ENCODE results near the gene UGT1A5. TPM values are rescaled to one million over a fixed set of nuclear protein-coding genes. Genes with fewer than 3 reads are reported as not detected.
"Not testable (repeated sequence)": the region's sequence is repeated elsewhere in the genome, so short reads cannot be mapped to it uniquely, and the experiment has no call there.

The UGT1A5 gene
- total RNA-seq, 2 donors from 2014 or later = 0.41 TPM; not detected in 1

DNA sequence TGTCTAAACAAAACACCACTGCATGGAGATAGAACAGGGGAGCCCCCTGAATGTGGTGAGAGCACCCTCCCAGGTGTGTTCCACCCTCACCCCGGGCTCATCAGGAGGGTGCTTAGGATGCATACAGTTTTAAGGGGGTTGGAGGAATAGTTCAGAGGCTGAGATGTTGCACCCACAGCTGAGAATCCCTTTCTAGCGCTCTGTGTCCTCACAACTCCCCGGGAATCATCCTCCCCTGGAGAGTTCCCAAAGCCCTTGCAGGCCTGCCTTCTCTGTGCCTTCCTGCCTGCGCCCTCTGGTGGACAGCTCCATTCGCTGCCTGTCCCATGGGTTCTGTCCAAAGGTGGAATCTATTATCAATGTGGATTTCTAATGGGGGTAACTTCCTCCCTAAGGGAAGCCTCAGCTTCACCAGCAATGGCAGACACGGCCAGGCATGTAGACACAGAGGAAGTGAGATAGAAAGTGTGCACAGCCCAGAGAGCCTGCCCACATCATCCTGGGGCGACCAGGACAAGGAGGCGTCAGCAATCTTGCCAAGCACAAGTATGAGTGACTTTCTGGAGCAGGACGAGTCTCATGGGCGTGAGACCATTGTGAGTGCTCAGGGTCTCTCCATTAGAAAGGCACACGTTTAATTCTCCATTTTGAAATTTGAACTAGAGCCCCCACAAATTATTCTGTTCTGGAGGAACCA, 1.2 kb upstream of the UGT1A5 start:
- WGBS = 37% methylated on average over 11 of the region's 11 CpGs

GRCh38 chr2:233713262-233713615, 532 bp downstream of the UGT1A5 start:
- H3K4me1 ChIP-seq (replicated peaks) = no peaks in the 10 kb centered on the region
- no peaks in the 10 kb centered on the region for H3K9me3 ChIP-seq
- no peaks in the 10 kb centered on the region for H3K27me3 ChIP-seq (replicated peaks; ENCODE audit: insufficient read depth)
- H3K36me3 ChIP-seq = no peaks in the 10 kb centered on the region
- H3K4me3 ChIP-seq = no peak overlapping the region
- TF ChIP-seq POLR2AphosphoS5 (IDR thresholded peaks at IDR 0.05) (no peak), POLR2A (IDR thresholded peaks at IDR 0.05) (no peak)
- TF ChIP-seq, protein P1, sequence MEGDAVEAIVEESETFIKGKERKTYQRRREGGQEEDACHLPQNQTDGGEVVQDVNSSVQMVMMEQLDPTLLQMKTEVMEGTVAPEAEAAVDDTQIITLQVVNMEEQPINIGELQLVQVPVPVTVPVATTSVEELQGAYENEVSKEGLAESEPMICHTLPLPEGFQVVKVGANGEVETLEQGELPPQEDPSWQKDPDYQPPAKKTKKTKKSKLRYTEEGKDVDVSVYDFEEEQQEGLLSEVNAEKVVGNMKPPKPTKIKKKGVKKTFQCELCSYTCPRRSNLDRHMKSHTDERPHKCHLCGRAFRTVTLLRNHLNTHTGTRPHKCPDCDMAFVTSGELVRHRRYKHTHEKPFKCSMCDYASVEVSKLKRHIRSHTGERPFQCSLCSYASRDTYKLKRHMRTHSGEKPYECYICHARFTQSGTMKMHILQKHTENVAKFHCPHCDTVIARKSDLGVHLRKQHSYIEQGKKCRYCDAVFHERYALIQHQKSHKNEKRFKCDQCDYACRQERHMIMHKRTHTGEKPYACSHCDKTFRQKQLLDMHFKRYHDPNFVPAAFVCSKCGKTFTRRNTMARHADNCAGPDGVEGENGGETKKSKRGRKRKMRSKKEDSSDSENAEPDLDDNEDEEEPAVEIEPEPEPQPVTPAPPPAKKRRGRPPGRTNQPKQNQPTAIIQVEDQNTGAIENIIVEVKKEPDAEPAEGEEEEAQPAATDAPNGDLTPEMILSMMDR (IDR thresholded peaks at IDR 0.05) = no peak
- no peak overlapping the region for H3K27ac ChIP-seq
- DNase-seq (ENCODE audit: low spot score) = no peak
- WGBS = 72% methylated on average over 7 of the region's 7 CpGs
- intact Hi-C loops (cut with DNase I) = no loop called here

More for the DNA sequence above, 1.2 kb upstream of the UGT1A5 start:
- Histone ChIP-seq H3K27me3 (replicated peaks; ENCODE audit: insufficient read depth) (no peaks in the 10 kb centered on the region), H3K4me3 (no peak overlapping the region), H3K36me3 (no peaks in the 10 kb centered on the region), H3K9me3 (no peaks in the 10 kb centered on the region), H3K27ac (no peak overlapping the region), H3K4me1 (replicated peaks) (no peaks in the 10 kb centered on the region)
- intact Hi-C loops (cut with DNase I) = no loop called here
- peak; percentile 70 for TF ChIP-seq POLR2AphosphoS5 (IDR thresholded peaks at IDR 0.05)
- TF ChIP-seq POLR2A (IDR thresholded peaks at IDR 0.05) = no peak
- TF ChIP-seq, protein P1 (IDR thresholded peaks at IDR 0.05) = peak; percentile 86 to 90 (median 88)
- DNase-seq (ENCODE audit: low spot score) = peak; percentile 85

- TF ChIP-seq, protein P1 (IDR thresholded peaks at IDR 0.05) = no peak
- TF ChIP-seq POLR2AphosphoS5 (IDR thresholded peaks at IDR 0.05) (no peak), POLR2A (IDR thresholded peaks at IDR 0.05) (no peak)
- intact Hi-C loops (cut with DNase I) = no loop called here
- WGBS = 74% methylated on average over 2 of the region's 2 CpGs
- Histone ChIP-seq H3K27ac (no peak overlapping the region), H3K4me1 (replicated peaks) (no peaks in the 10 kb centered on the region), H3K27me3 (replicated peaks; ENCODE audit: insufficient read depth) (no peaks in the 10 kb centered on the region), H3K4me3 (no peak overlapping the region), H3K9me3 (no peaks in the 10 kb centered on the region), H3K36me3 (no peaks in the 10 kb centered on the region)
- no peak for DNase-seq (ENCODE audit: low spot score)
Measured at GRCh38 chr2:233714121-233714520, 1.4 kb downstream of the UGT1A5 start.

GRCh38 chr2:233718552-233718951, 5.8 kb downstream of the UGT1A5 start, which contains the start of gene UGT1A4:
TSS of gene UGT1A4 (plus strand) at chr2:233718736. CDS start at chr2:233718821, 85 bp downstream.
- WGBS = 81% methylated on average over 7 of the region's 7 CpGs
- H3K4me3 ChIP-seq = no peak within 1 kb of the TSS
- no peak within 1 kb of the TSS for H3K27ac ChIP-seq
- no peak for TF ChIP-seq POLR2AphosphoS5 (IDR thresholded peaks at IDR 0.05)
- TF ChIP-seq, protein P1 (IDR thresholded peaks at IDR 0.05) = no peak
- TF ChIP-seq POLR2A (IDR thresholded peaks at IDR 0.05) = no peak
- DNase-seq (ENCODE audit: low spot score) = no peak
- no peaks in the 10 kb centered on the region for H3K9me3 ChIP-seq
- H3K4me1 ChIP-seq (replicated peaks) = no peaks in the 10 kb centered on the region
- no peaks in the 10 kb centered on the region for H3K36me3 ChIP-seq
- intact Hi-C loops (cut with DNase I) = no loop called here
- no peaks in the 10 kb centered on the region for H3K27me3 ChIP-seq (replicated peaks; ENCODE audit: insufficient read depth)

DNA sequence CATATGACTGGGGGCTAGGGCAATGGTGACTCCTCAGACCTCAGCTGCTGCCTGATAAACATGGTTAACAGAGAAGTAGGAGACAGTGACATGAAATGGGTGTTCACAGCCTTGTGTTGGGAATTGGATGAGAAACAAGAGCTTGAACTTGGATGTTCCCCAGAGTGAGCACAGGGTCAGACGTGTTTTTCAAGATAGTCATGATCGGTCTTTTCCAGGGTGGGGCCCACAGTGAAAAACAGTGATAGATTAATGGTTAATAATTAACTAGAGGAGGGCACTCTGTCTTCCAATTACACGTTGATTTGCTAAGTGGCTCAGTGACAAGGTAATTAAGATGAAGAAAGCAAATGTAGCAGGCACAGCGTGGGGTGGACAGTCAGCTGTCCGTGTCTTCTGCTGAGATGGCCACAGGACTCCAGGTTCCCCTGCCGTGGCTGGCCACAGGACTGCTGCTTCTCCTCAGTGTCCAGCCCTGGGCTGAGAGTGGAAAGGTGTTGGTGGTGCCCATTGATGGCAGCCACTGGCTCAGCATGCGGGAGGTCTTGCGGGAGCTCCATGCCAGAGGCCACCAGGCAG, 16.1 kb downstream of the UGT1A5 start, which contains the start of gene UGT1A3:
Gene UGT1A3 (plus strand): TSS at position 320 of the 579 bp plus-strand sequence. CDS start 85 bp downstream, at position 405.
- H3K36me3 ChIP-seq = no peaks in the 10 kb centered on the region
- no peak within 1 kb of the TSS for H3K4me3 ChIP-seq
- WGBS = 74% methylated on average over 8 of the region's 8 CpGs
- intact Hi-C loops (cut with DNase I) = no loop called here
- H3K9me3 ChIP-seq = no peaks in the 10 kb centered on the region
- H3K27ac ChIP-seq = no peak within 1 kb of the TSS
- no peaks in the 10 kb centered on the region for H3K27me3 ChIP-seq (replicated peaks; ENCODE audit: insufficient read depth)
- DNase-seq (ENCODE audit: low spot score) = no peak
- no peaks in the 10 kb centered on the region for H3K4me1 ChIP-seq (replicated peaks)
- no peak for TF ChIP-seq POLR2AphosphoS5 (IDR thresholded peaks at IDR 0.05)
- TF ChIP-seq, protein P1 (IDR thresholded peaks at IDR 0.05) = no peak
- no peak for TF ChIP-seq POLR2A (IDR thresholded peaks at IDR 0.05)

- H3K36me3 ChIP-seq; intact Hi-C loops (cut with DNase I); H3K27ac ChIP-seq; H3K27me3 ChIP-seq (replicated peaks; ENCODE audit: insufficient read depth); DNase-seq (ENCODE audit: low spot score); H3K4me3 ChIP-seq; H3K9me3 ChIP-seq; H3K4me1 ChIP-seq (replicated peaks): not testable (repeated sequence)
- WGBS = 63% methylated on average over 14 of the region's 14 CpGs
Measured at GRCh38 chr2:233736868-233737653, 24.4 kb downstream of the UGT1A5 start.
